Uterus (tissue), 2 donors: ENCODE measurements around the gene SLIT3.

Experiments used
- CTCF ChIP-seq, 4 experiments: fragments of 200-600 bp in 2 of 4; fragments of 450-650 bp in 2 of 4; sonication (generic) in 2 of 4; IDR thresholded peaks; one replicate each; pipeline ENCODE4 v1.5.1; 2016 to 2019; ENCODE audit warnings: antibody characterized with exemption in 4 of 4, mild to moderate bottlenecking in 2 of 4, moderate library complexity in 1 of 4
- POLR2A ChIP-seq, 2 donors: fragments of 450-650 bp; IDR thresholded peaks; one replicate each; pipeline ENCODE4 v1.6.1; 2016; ENCODE audit warnings: antibody characterized with exemption in 2 of 2, mild to moderate bottlenecking in 1 of 2, moderate library complexity in 1 of 2

- TF ChIP-seq CTCF (IDR thresholded peaks at IDR 0.05) (no peak), POLR2A (IDR thresholded peaks at IDR 0.05) (no peak)
Measured at GRCh38 chr5:169281625-169282024, 19.3 kb downstream of the SLIT3 start.
